SU-DHL-6 (cell line): ENCODE data around the gene NFYA.

ENCODE experiments used
- H2AFZ ChIP-seq: fragments of 200-600 bp; sonication (generic); 2 replicates; pipeline ENCODE4 v1.6.1; 2014; ENCODE audit warnings: low read depth, mild to moderate bottlenecking, moderate library complexity, mixed read lengths, antibody characterized with exemption, low read length; ENCODE audit not compliant: severe bottlenecking
- H3F3A ChIP-seq: fragments of 200-600 bp; shearing (Covaris generic); 2 replicates; pipeline ENCODE4 v1.6.0; 2016; ENCODE audit warnings: antibody characterized with exemption, mild to moderate bottlenecking; ENCODE audit not compliant: insufficient read depth
- H3K27ac ChIP-seq: fragments of 200-600 bp; sonication (generic); 2 replicates; pipeline ENCODE4 v1.5.1; 2016; ENCODE audit warnings: low read depth, mild to moderate bottlenecking, low read length, moderate library complexity, mixed read lengths
- H3K27me3 ChIP-seq: fragments of 200-600 bp; sonication (generic), shearing (Covaris generic); 2 replicates; pipeline ENCODE4 v1.6.0; 2014; ENCODE audit warnings: mild to moderate bottlenecking, low read length
- H3K36me3 ChIP-seq: fragments of 200-600 bp; sonication (generic); 2 replicates; pipeline ENCODE4 v1.6.1; 2014; ENCODE audit warnings: mild to moderate bottlenecking, low read length, mixed read lengths
- H3K4me2 ChIP-seq: fragments of 300-600, 200-600 bp; shearing (Covaris generic), sonication (generic); 2 replicates; pipeline ENCODE4 v1.6.0; 2014; ENCODE audit warnings: low read length, low read depth, mild to moderate bottlenecking; ENCODE audit not compliant: poor library complexity, severe bottlenecking
- H3K4me3 ChIP-seq: fragments of 200-600 bp; sonication (generic); 2 replicates; pipeline ENCODE4 v1.5.1; 2014; ENCODE audit warnings: antibody characterized with exemption, low read length, mild to moderate bottlenecking, mixed read lengths; ENCODE audit not compliant: insufficient read depth, poor library complexity, severe bottlenecking
- H3K79me2 ChIP-seq: fragments of 200-600 bp; sonication (generic); 2 replicates; pipeline ENCODE4 v1.6.1; 2014; ENCODE audit warnings: mild to moderate bottlenecking, low read length, moderate library complexity; ENCODE audit not compliant: insufficient read depth
- H3K9ac ChIP-seq: fragments of 200-600 bp; sonication (generic); 2 replicates; pipeline ENCODE4 v1.7.0; 2014; ENCODE audit warnings: mild to moderate bottlenecking, low read length
- H3K9me2 ChIP-seq: fragments of 200-600 bp; sonication (generic); replicated peaks from 2 replicates; pipeline ENCODE4 v1.6.1; 2014; ENCODE audit warnings: low read length; ENCODE audit not compliant: insufficient read depth
- H3K9me3 ChIP-seq: fragments of 200-600 bp; sonication (generic); 2 replicates; pipeline ENCODE4 v1.6.1; 2014; ENCODE audit warnings: low read length, mixed read lengths; ENCODE audit not compliant: insufficient read depth
- H4K20me1 ChIP-seq: fragments of 200-600 bp; sonication (generic); 2 replicates; pipeline ENCODE4 v1.6.1; 2014; ENCODE audit warnings: low read depth, mild to moderate bottlenecking, antibody characterized with exemption, low read length, moderate library complexity, mixed read lengths
- EZH2phosphoT487 ChIP-seq: fragments of 200-600 bp; sonication (generic), shearing (Covaris generic); conservative IDR thresholded peaks from 2 replicates; pipeline ENCODE4 v1.6.1; 2018; ENCODE audit warnings: mild to moderate bottlenecking, antibody characterized with exemption, low read length, moderate library complexity, mixed read lengths
- TF ChIP-seq, protein P1 (sequence below): fragments of 200-600 bp; sonication (generic); IDR thresholded peaks from one replicate; pipeline ENCODE4 v1.5.1; 2017; ENCODE audit warnings: antibody characterized with exemption, mild to moderate bottlenecking, low read length, moderate library complexity; ENCODE audit not compliant: insufficient read depth, poor library complexity, severe bottlenecking

The NFYA gene

DNA sequence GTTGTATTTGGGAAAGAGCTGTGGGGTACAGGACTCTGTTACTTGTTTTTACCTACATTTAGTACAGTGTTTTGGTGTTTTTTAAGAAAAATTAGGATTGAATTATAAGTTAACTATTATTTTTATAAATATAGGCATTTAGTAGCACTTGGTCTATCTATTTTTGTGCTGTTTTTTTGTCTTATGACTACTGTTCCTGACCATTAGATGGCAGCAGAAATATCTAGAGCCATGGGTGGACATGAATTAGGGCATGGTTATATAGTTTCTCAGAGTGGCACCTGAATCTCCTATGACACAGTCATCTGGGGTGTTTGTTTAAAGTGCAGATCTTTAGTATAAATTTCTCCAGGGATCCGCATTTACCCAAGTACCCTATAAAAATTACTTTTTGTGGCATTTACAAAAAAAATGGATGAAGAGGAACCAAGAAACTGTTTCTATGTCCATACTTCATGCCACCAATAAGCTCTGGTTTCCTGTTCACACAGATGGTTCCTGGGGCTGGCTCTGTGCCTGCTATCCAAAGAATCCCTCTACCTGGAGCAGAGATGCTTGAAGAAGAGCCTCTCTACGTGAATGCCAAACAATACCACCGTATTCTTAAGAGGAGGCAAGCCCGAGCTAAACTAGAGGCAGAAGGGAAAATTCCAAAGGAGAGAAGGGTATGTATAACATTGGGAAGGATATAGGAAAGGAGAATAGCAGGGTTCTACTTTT lies 19.8 kb downstream of the NFYA start:
- no peak overlapping the region for H3K4me3 ChIP-seq
- H3K27ac ChIP-seq, result no peak overlapping the region
- H3K9me2 ChIP-seq, result no peaks in the 10 kb centered on the region
- H2AFZ ChIP-seq, result no peak overlapping the region
- H3K27me3 ChIP-seq, result no peaks in the 10 kb centered on the region
- peaks cover 72% of the 10 kb centered on the region for H3K36me3 ChIP-seq
- H3K4me2 ChIP-seq, result no peak overlapping the region
- TF ChIP-seq EZH2phosphoT487, result no peak
- TF ChIP-seq, protein P1, sequence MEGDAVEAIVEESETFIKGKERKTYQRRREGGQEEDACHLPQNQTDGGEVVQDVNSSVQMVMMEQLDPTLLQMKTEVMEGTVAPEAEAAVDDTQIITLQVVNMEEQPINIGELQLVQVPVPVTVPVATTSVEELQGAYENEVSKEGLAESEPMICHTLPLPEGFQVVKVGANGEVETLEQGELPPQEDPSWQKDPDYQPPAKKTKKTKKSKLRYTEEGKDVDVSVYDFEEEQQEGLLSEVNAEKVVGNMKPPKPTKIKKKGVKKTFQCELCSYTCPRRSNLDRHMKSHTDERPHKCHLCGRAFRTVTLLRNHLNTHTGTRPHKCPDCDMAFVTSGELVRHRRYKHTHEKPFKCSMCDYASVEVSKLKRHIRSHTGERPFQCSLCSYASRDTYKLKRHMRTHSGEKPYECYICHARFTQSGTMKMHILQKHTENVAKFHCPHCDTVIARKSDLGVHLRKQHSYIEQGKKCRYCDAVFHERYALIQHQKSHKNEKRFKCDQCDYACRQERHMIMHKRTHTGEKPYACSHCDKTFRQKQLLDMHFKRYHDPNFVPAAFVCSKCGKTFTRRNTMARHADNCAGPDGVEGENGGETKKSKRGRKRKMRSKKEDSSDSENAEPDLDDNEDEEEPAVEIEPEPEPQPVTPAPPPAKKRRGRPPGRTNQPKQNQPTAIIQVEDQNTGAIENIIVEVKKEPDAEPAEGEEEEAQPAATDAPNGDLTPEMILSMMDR, result peak; percentile 62
- H4K20me1 ChIP-seq, result no peaks in the 10 kb centered on the region
- H3K9me3 ChIP-seq, result no peaks in the 10 kb centered on the region
- H3K79me2 ChIP-seq, result no peaks in the 10 kb centered on the region
- H3F3A ChIP-seq, result peaks cover 3% of the 10 kb centered on the region; the same call in 1 of the 2 replicates
- no peak overlapping the region for H3K9ac ChIP-seq

DNA sequence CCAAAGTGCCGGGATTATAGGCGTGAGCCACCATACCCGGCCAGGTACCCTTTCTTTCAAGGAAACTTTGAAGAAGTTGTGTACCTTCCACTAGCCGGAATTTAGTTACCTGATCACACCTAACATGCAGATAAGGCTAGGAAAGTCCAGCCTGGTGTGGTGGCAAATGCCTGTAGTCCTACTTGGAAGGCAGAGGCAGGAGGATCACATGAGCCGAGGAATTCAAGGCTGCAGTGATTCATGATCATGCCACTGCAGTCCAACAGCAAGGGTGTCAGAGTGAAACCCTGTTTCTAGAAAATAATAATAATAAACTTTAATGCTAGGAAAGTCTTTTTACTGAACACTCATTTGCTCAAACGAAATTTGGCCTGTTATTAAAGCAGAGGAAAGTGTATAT lies 21.0 kb downstream of the NFYA start:
- Histone ChIP-seq H3K79me2 (no peaks in the 10 kb centered on the region), H2AFZ (no peak overlapping the region), H3K27me3 (no peaks in the 10 kb centered on the region), H3K9me2 (no peaks in the 10 kb centered on the region), H3K36me3 (peaks cover 81% of the 10 kb centered on the region), H3F3A (peaks cover 3% of the 10 kb centered on the region; the same call in 1 of the 2 replicates), H3K4me2 (no peak overlapping the region), H3K27ac (no peak overlapping the region), H3K9ac (no peak overlapping the region), H3K9me3 (no peaks in the 10 kb centered on the region), H4K20me1 (no peaks in the 10 kb centered on the region), H3K4me3 (no peak overlapping the region)
- no peak for TF ChIP-seq EZH2phosphoT487
- TF ChIP-seq, protein P1, result no peak

DNA sequence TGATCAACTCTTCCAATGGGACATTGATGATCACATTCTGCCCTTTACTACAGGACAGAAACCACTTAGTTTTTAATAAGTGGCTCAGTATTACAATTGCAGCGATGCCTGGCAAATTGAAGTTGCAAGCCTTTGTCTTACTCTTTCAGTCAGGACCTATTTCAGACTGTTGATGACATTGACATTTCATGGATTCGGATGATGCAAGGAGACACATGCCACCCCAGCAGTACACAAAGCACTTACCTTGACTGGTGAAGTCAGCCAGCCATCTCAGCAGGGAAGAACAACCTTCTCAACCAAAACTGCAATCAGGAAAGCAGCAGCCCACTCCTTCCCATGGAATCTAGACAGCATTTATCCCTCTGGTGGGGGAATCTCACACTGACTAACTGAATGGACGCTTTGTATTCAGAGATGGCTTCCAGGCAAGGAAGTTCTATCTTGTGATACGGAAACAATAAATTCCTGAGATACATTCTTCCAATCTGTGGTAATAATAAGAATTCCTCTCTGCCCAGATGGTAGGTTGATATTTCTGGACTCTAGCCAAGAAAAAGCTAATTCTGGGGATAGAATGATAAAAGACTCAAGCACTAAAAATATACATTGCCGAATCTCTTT lies 24.8 kb downstream of the NFYA start:
- Histone ChIP-seq H3K4me2 (no peak overlapping the region), H3K79me2 (no peaks in the 10 kb centered on the region), H3K36me3 (peaks cover 69% of the 10 kb centered on the region), H3K9ac (no peak overlapping the region), H3K9me3 (no peaks in the 10 kb centered on the region), H3K9me2 (no peaks in the 10 kb centered on the region), H3K27me3 (no peaks in the 10 kb centered on the region), H3F3A (0 out of 2 replicates have a peak, but pooled peaks cover 3% of the 10 kb centered on the region), H2AFZ (no peak overlapping the region), H3K4me3 (no peak overlapping the region), H4K20me1 (no peaks in the 10 kb centered on the region), H3K27ac (no peak overlapping the region)
- TF ChIP-seq EZH2phosphoT487, result no peak
- TF ChIP-seq, protein P1, result no peak
